NCI-H524 treated with DMSO at 0.1 percent for 48 hours (cell line): Measurements from ENCODE around the gene TRANK1.

Experiments
- DNase-seq: peaks from one replicate; lab custom pipeline; 2025; lab: John Stamatoyannopoulos, UW

TRANK1 gene

GRCh38 chr3:36800533-36801116 is 144.2 kb downstream of the TRANK1 start:
- no peak for DNase-seq

DNA sequence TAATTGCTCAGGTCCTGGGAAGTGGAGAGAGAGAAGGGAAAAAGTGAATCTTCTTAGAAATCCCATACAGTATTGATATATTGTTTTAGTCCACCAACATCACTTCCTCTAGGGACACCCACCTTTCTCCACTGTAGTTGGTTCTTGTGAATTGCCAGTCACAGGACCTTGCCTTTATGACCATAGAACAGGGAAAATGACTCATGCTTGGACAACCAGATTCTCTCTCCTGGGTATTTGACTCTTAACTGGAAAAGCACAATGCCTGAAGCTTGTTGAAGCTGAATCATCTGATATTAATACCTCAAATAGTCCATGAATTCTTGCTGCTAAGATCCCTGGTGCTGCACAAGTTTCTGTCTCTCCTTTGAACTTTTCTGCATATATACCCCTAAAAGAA is 148.0 kb downstream of the TRANK1 start:
- no peak for DNase-seq

DNA sequence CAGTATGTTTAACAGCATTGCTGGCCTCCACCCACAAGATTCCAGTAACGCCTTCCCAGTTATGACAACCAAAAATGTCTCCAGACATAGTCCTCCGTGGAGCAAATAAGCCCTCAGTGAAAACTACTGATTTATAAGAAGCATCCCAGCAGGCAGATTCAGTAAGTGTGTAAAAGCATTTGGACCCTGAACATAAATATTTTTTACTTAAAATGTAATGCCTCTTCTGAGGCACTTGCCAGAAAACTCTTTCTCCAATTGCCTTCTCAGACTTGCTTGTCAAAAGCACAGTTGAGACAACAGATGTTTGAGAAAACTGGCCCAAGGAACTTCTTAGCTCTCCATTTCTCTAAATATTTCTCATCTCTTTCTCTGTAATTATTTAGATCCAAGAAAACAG is 148.7 kb downstream of the TRANK1 start:
- DNase-seq, result no peak

DNA sequence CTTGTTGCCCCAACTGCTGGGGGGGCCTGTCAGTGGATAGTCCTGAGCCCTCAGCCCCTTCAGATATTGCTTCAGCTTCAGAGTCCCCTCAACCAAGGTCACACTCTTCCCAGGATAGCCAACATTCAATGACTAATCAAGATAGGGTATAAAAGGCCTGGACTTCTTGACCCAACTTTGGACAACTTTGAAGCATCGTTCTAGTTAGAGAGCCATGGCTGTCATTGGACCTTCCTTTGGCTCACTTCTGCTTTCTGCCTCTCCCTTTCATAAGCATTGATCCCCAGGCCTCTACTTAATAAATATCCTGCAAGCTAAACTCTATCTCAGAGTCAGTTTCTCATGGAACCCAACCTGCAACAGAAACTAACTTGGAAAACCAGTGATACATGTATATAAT is 149.2 kb downstream of the TRANK1 start:
- no peak for DNase-seq

DNA sequence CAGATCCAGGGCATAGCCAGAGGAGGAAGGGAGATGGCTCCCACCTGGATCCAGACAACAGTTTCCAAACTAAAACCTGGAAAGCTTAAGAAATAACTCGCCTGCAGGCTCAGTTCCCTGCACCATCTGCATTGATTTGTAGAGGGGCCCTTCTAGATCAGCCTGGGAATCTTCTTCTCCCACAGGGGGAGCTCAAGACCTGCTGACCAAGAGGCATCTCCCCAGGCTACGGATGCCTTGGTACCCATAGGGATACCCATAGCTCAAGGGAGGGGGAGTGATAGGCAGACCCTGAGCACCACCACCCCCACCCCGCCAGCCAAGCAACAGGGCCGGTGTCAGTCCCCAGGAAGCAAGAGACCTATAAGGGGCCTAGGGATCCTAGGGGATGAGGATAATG is 152.5 kb downstream of the TRANK1 start:
- peak; percentile 32 for DNase-seq

DNA sequence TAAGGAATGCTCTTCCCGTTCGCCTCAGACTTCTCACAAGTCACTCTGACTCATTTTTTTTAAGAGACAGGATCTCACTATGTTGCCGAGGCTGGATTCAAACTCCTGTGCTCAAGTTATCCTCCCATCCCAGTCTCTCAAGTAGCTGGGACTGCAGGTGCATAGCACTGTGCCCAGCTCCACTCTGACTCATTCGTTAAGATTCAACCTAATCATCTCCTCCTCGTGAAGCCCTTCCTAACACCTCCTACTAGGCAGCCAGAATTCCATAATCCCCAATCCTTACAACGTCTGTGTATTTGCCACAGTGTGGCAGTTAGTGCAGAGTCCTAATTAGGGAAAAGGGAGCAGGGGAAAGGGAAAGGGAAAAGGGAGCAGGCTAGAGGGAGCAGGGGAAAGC is 154.1 kb downstream of the TRANK1 start:
- no peak for DNase-seq

- no peak for DNase-seq
These were observed 157.6 kb downstream of the TRANK1 start for GRCh38 chr3:36786921-36787890.

GRCh38 chr3:36784138-36784635 is 160.7 kb downstream of the TRANK1 start:
- no peak for DNase-seq

DNA sequence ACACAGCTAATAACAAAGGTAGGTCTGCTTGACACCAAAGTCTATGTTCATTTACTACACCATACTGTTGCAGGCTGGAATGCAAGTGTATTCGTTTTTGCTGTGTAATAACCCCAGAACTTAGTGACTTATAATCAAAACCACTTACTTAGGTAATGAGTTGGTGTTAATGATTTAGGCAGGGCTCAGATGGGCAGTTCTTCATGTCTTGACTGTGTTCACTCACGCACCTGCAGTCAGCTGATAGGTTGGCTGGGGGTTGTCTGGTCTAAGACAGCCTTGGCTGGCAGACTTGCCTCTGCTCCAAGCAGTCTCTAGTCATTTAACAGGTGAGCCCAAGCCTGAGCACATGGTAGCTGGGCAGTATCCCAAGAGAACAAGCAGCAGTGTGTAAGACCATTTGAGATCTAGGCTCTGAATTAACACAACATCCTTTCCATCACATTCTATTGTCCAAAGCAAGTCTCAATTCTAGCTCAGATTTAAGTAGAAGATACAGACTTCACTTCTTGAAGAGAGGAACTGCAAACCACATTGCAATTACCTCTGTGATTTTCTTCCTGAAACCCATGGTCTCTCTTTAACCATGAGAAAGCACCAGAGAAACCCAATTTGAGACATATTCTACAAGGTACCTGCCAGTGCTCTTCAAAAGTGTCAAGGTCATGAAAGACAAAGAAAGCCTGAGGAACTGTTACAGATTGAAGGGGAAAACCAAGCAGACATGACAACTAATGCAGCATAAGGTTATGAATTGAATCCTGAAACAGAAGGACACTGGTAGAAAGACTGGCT is 167.2 kb downstream of the TRANK1 start:
- no peak for DNase-seq
